Astrocyte (in vitro differentiated cells and primary cell): Measurements from ENCODE around the gene IBA57.

Experiments used
- EZH2 ChIP-seq: IDR thresholded peaks from 2 replicates; pipeline ENCODE4 v1.6.1; 2012; ENCODE audit warnings: mild to moderate bottlenecking, low read length, inconsistent platforms; ENCODE audit not compliant: insufficient read depth
- TF ChIP-seq, protein P1 (sequence below): IDR thresholded peaks from 2 replicates; pipeline ENCODE4 v1.5.1; 2011; ENCODE audit warnings: low read depth, mild to moderate bottlenecking, inconsistent platforms, low read length, moderate library complexity; ENCODE audit not compliant: insufficient read depth

DNA sequence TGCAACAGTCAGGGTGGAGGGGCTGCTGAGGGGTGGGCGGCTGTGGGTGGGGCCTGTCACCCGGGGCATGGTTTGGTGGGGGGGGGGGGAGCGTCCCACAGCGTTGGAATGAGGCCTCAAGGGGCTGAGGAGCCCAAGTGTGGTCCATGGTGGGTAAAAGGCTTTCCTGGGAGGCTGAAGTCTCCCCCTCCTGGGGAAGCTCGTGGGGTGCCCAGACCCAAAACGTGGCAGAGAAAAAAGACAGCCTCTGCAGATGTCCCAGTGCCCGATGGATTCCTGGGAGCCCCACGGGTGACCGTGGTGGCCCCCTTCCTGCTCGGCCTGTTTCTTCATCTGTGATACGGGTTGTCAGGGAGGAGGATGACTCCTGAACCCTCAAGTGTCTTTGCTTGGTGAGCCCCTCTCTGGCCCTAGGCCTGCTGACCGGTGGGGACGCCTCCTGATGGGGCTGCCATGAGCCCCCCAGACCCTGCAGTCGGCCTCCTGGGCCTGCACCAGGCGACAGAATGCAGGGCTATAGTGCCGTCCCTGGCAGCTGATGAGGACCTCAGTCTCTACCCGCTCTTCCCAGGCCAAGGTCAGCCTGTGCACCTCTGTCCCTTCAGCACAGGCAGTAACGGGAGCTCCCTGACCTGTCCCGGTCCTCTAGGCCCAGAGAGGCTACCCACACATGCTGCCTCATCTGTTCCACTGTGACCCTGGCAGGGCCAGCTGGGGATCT, 43.4 kb downstream of the IBA57 start:
- TF ChIP-seq, protein P1, sequence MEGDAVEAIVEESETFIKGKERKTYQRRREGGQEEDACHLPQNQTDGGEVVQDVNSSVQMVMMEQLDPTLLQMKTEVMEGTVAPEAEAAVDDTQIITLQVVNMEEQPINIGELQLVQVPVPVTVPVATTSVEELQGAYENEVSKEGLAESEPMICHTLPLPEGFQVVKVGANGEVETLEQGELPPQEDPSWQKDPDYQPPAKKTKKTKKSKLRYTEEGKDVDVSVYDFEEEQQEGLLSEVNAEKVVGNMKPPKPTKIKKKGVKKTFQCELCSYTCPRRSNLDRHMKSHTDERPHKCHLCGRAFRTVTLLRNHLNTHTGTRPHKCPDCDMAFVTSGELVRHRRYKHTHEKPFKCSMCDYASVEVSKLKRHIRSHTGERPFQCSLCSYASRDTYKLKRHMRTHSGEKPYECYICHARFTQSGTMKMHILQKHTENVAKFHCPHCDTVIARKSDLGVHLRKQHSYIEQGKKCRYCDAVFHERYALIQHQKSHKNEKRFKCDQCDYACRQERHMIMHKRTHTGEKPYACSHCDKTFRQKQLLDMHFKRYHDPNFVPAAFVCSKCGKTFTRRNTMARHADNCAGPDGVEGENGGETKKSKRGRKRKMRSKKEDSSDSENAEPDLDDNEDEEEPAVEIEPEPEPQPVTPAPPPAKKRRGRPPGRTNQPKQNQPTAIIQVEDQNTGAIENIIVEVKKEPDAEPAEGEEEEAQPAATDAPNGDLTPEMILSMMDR = no peak
- no peak for TF ChIP-seq EZH2
